GM18526 (cell line): ENCODE results near the gene C1orf159.

ENCODE experiments used
- POLR2A ChIP-seq: IDR thresholded peaks from 3 replicates; pipeline ENCODE4 v1.6.1; 2011; ENCODE audit not compliant: insufficient read length; ENCODE audit errors: extremely low read depth

C1orf159 gene

GRCh38 chr1:1156140-1157032 is 40.5 kb upstream of the C1orf159 start:
- TF ChIP-seq POLR2A = no peak

- no peak for TF ChIP-seq POLR2A
Observed at GRCh38 chr1:1155258-1155657, 39.4 kb upstream of the C1orf159 start.

GRCh38 chr1:1153874-1154273 is 38.0 kb upstream of the C1orf159 start:
- TF ChIP-seq POLR2A = no peak

GRCh38 chr1:1151306-1151705 is 35.4 kb upstream of the C1orf159 start:
- TF ChIP-seq POLR2A = no peak

- no peak for TF ChIP-seq POLR2A
Observed at GRCh38 chr1:1150100-1150499, 34.2 kb upstream of the C1orf159 start.

GRCh38 chr1:1149416-1149815 is 33.5 kb upstream of the C1orf159 start:
- TF ChIP-seq POLR2A = no peak

- no peak for TF ChIP-seq POLR2A
Observed at GRCh38 chr1:1148569-1148968, 32.7 kb upstream of the C1orf159 start.

- no peak for TF ChIP-seq POLR2A
Observed at GRCh38 chr1:1148061-1148460, 32.2 kb upstream of the C1orf159 start.

- TF ChIP-seq POLR2A = no peak
Observed at GRCh38 chr1:1146596-1146995, 30.7 kb upstream of the C1orf159 start.

- TF ChIP-seq POLR2A = no peak
Observed at GRCh38 chr1:1146026-1146425, 30.1 kb upstream of the C1orf159 start.

GRCh38 chr1:1145547-1145914 is 29.6 kb upstream of the C1orf159 start:
- no peak for TF ChIP-seq POLR2A

- no peak for TF ChIP-seq POLR2A
Observed at GRCh38 chr1:1144843-1145546, 29.1 kb upstream of the C1orf159 start.

GRCh38 chr1:1144122-1144842 is 28.4 kb upstream of the C1orf159 start:
- no peak for TF ChIP-seq POLR2A

GRCh38 chr1:1143636-1144035 is 27.7 kb upstream of the C1orf159 start:
- TF ChIP-seq POLR2A = no peak

- TF ChIP-seq POLR2A = no peak
Observed at GRCh38 chr1:1142844-1143243, 27.0 kb upstream of the C1orf159 start.

GRCh38 chr1:1141911-1142250 is 26.0 kb upstream of the C1orf159 start:
- TF ChIP-seq POLR2A = no peak
